NCI-H1417 treated with DMSO at 0.1 percent for 48 hours (cell line): Measurements from ENCODE around the gene PRR7.

ENCODE experiments used
- DNase-seq: peaks from one replicate; lab custom pipeline; 2025; lab: John Stamatoyannopoulos, UW

The PRR7 gene

GRCh38 chr5:177423671-177424070, 22.9 kb upstream of the PRR7 start:
- no peak for DNase-seq

GRCh38 chr5:177425196-177425800, 21.3 kb upstream of the PRR7 start:
- no peak for DNase-seq

GRCh38 chr5:177425801-177426565, 20.6 kb upstream of the PRR7 start:
- peak; percentile 91 for DNase-seq

- no peak for DNase-seq
These were observed 19.9 kb upstream of the PRR7 start, which contains the start of gene GRK6 for GRCh38 chr5:177426566-177427210. GRK6 (plus strand) TSS chr5:177426676; CDS start chr5:177426846, 170 bp downstream.

- no peak for DNase-seq
These were observed 19.3 kb upstream of the PRR7 start for GRCh38 chr5:177427211-177427822.

- DNase-seq: no peak
These were observed 18.6 kb upstream of the PRR7 start for GRCh38 chr5:177427919-177428573.

GRCh38 chr5:177428574-177429217, 17.9 kb upstream of the PRR7 start:
- no peak for DNase-seq

- DNase-seq: no peak
These were observed 17.2 kb upstream of the PRR7 start for GRCh38 chr5:177429248-177430040.

- no peak for DNase-seq
These were observed 16.3 kb upstream of the PRR7 start for GRCh38 chr5:177430140-177430951.

- DNase-seq: no peak
These were observed 15.7 kb upstream of the PRR7 start for GRCh38 chr5:177430972-177431316.

- no peak for DNase-seq
These were observed 15.1 kb upstream of the PRR7 start for GRCh38 chr5:177431317-177432142.

GRCh38 chr5:177432143-177432838, 14.3 kb upstream of the PRR7 start:
- no peak for DNase-seq

- no peak for DNase-seq
These were observed 13.6 kb upstream of the PRR7 start for GRCh38 chr5:177432839-177433657.

GRCh38 chr5:177433658-177434217, 12.9 kb upstream of the PRR7 start:
- no peak for DNase-seq

GRCh38 chr5:177434437-177434836, 12.2 kb upstream of the PRR7 start:
- no peak for DNase-seq

- DNase-seq: no peak
These were observed 11.5 kb upstream of the PRR7 start for GRCh38 chr5:177434942-177435738.
